ENCODE results near the gene DGKG.
A peak's percentile ranks its signal among the peaks of the same experiment; 100 is the strongest.

Gene DGKG

GRCh38 chr3:186200726-186201125 lies 161.3 kb downstream of the DGKG start:
- DNase-seq, result no peak

- DNase-seq, result no peak
These were observed 163.6 kb downstream of the DGKG start for GRCh38 chr3:186198442-186198841.

- DNase-seq, result no peak
These were observed 167.6 kb downstream of the DGKG start for GRCh38 chr3:186194451-186194811.

- peak; percentile 62 for DNase-seq
These were observed 168.2 kb downstream of the DGKG start for GRCh38 chr3:186193534-186194450.

- no peak for DNase-seq
These were observed 169.2 kb downstream of the DGKG start for GRCh38 chr3:186192823-186193222.

- no peak for DNase-seq
These were observed 172.5 kb downstream of the DGKG start for GRCh38 chr3:186189492-186189891.

GRCh38 chr3:186187401-186188275 lies 174.4 kb downstream of the DGKG start:
- no peak for DNase-seq

- DNase-seq, result no peak
These were observed 176.7 kb downstream of the DGKG start for GRCh38 chr3:186185194-186185787.

GRCh38 chr3:186184021-186184420 lies 178.0 kb downstream of the DGKG start:
- no peak for DNase-seq

- peak; percentile 58 for DNase-seq
These were observed 179.2 kb downstream of the DGKG start for GRCh38 chr3:186182850-186183249.

- no peak for DNase-seq
These were observed 180.1 kb downstream of the DGKG start for GRCh38 chr3:186181901-186182300.

- no peak for DNase-seq
These were observed 181.0 kb downstream of the DGKG start for GRCh38 chr3:186180891-186181481.

GRCh38 chr3:186180151-186180550 lies 181.9 kb downstream of the DGKG start:
- DNase-seq, result no peak

GRCh38 chr3:186178412-186178811 lies 183.6 kb downstream of the DGKG start:
- no peak for DNase-seq

- no peak for DNase-seq
These were observed 185.6 kb downstream of the DGKG start for GRCh38 chr3:186176373-186176990.

- no peak for DNase-seq
These were observed 188.7 kb downstream of the DGKG start for GRCh38 chr3:186173224-186173815.

- DNase-seq, result no peak
These were observed 189.7 kb downstream of the DGKG start for GRCh38 chr3:186172353-186172752.

- no peak for DNase-seq
These were observed 190.5 kb downstream of the DGKG start for GRCh38 chr3:186171521-186171920.

GRCh38 chr3:186170516-186170915 lies 191.5 kb downstream of the DGKG start:
- no peak for DNase-seq

- no peak for DNase-seq
These were observed 192.7 kb downstream of the DGKG start for GRCh38 chr3:186169379-186169778.

GRCh38 chr3:186168976-186169375 lies 193.1 kb downstream of the DGKG start:
- DNase-seq, result no peak
